Activated naive CD8-positive, alpha-beta T cell treated with anti-CD3 and anti-CD28 coated beads, Interleukin-2, amount 10 ng/mL, durations not matched to agents 7 days and 5 days (primary cell): Measurements from ENCODE around the gene RELB. TPM values are rescaled to one million over a fixed set of nuclear protein-coding genes. Genes with fewer than 3 reads are reported as not detected.
"Not testable (repeated sequence)": the region's sequence is repeated elsewhere in the genome, so short reads cannot be mapped to it uniquely, and the experiment has no call there.

Experiments used
- ATAC-seq: fragments of 150-1000 bp; cut with Tn5 transposase; one replicate; pipeline ENCODE4 v1.10.0; 2021; ENCODE audit warnings: low read depth, moderate library complexity
- POLR2A ChIA-PET: fragments of 350-600 bp; sonication (Branson Sonifier 250); formaldehyde crosslinking; loops from one replicate; lab custom pipeline; 2021; ENCODE audit warnings: antibody characterized with exemption; lab: Charles Lee
- DNase-seq: peaks from one replicate; pipeline ENCODE4 v3.0.0; 2021
- H3K27ac Mint-ChIP-seq: one replicate; pipeline ENCODE4 v1.8.0; 2022; ENCODE audit warnings: mild to moderate bottlenecking, mixed read lengths
- H3K27me3 Mint-ChIP-seq: one replicate; pipeline ENCODE4 v1.8.0; 2022; ENCODE audit warnings: mild to moderate bottlenecking, moderate library complexity, mixed read lengths
- H3K36me3 Mint-ChIP-seq: one replicate; pipeline ENCODE4 v1.8.0; 2021; ENCODE audit warnings: mild to moderate bottlenecking, mixed read lengths
- H3K4me1 Mint-ChIP-seq: one replicate; pipeline ENCODE4 v1.8.0; 2021; ENCODE audit warnings: mixed read lengths
- H3K4me3 Mint-ChIP-seq: one replicate; pipeline ENCODE4 v1.8.0; 2022; ENCODE audit warnings: mild to moderate bottlenecking, moderate library complexity, mixed read lengths
- H3K9me3 Mint-ChIP-seq: one replicate; pipeline ENCODE4 v1.8.0; 2021; ENCODE audit warnings: mixed read lengths
- total RNA-seq, 2 experiments: library from RNA; stranded (reverse); gene quantifications; one replicate each; pipeline ENCODE4 v1.2.3, GENCODE V29; 2021

RELB gene
- total RNA-seq, 2 experiments from 2014 or later: 20.8 to 24.2 TPM

DNA sequence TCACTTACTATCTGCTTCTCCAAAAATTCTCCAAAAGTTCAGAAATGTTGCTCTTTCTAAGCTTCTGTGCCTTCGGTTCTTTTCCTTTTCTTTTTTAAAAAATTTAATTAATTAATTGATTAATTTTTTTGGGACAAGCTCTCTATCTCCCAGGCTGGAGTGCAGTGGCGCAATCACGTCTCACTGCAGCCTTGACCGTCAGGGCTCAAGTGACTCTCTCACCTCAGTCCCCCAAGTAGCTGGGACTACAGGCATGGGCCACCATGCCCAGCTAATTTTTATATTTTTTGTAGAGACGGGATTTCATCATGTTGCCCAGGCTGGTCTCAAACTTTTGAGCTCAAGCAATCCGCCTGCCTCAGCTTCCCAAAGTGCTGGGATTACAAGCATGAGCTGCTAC, 29.8 kb upstream of the RELB start:
- H3K27me3 Mint-ChIP-seq, H3K9me3 Mint-ChIP-seq, ATAC-seq, POLR2A ChIA-PET, H3K4me1 Mint-ChIP-seq, DNase-seq, H3K4me3 Mint-ChIP-seq, H3K27ac Mint-ChIP-seq, H3K36me3 Mint-ChIP-seq: not testable (repeated sequence)

DNA sequence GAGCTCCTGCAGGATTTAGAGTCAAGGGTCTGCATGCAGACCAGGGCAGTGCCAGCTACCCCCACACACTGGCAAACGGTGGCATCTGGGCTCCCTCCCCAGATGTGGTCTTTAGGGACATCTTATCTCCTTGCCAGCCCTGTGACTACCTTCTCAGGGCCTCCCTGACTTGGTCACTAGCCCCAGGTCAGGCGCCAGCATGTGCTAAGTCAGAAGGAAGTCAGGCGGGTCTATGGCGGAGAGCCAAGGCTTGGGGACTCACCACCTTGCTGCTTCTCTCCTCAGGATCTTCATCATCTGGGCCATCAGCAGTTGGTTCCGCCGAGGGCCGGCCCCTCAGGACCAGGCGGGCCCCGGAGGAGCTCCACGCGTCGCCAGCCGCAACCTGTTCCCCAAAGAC, 28.5 kb upstream of the RELB start:
- Mint-ChIP-seq H3K27me3 (no peaks in the 10 kb centered on the region), H3K27ac (no peak overlapping the region), H3K36me3 (peaks cover 2% of the 10 kb centered on the region), H3K4me1 (peaks cover under 1% of the 10 kb centered on the region), H3K9me3 (no peaks in the 10 kb centered on the region), H3K4me3 (no peak overlapping the region)
- DNase-seq: no peak
- no peak for ATAC-seq
- POLR2A ChIA-PET: no interaction called here

DNA sequence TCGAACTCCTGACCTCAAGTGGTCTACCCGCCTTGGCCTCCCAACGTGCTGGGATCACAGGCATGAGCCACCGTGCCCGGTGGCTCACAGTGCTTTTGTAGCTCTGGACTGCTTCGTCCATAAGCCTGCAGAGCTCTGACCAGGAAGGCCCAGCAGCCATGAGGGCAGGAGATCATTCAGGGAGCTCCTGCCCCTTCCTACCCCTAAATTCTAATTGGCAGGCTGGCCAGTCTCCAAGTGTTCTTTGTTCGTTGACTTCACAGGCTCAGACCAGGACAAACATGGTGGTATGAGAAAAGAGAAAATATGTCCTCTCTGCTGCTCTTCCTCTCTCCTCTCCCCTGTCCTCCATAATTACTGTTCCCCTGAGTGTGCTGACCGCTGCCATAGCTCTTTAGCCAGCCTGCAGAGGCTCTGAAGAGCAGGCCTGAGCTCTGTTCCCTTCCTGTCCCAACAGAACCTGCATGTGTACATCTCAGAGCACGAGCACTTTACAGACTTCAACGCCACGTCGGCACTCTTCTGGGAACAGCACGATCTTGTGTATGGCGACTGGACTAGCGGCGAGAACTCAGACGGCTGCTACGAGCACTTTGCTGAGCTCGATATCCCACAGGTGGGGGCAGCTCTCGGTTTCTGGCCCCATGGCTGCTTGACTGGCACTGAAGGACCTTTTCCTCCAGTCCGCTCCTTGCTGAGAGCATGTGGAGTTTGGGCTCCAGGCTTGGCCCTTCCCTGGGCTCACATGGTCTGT, 27.1 kb upstream of the RELB start:
- Mint-ChIP-seq H3K4me3 (no peak overlapping the region), H3K27ac (no peak overlapping the region), H3K4me1 (no peaks in the 10 kb centered on the region), H3K9me3 (no peaks in the 10 kb centered on the region), H3K36me3 (peaks cover 2% of the 10 kb centered on the region), H3K27me3 (no peaks in the 10 kb centered on the region)
- DNase-seq (no peak), ATAC-seq (no peak)
- POLR2A ChIA-PET: no interaction called here

DNA sequence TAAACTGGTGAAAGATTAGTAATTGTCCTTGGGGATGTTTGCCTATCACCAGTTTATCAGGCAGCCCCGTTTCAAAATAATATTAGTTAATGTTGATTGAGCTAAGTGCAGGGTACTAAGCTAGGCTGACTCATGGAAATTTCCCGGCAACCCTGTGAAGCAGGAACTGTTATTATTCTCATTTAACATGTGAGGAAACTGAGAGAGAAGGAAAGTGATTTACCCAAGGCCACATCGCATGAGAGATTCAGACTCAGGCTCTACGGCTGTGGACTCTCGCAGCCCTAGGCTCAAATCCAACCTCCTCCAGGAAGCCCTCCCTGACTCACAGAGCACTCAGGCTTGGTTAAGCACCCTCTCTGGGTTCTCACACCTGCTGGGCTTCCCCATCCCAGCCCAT, 26.4 kb upstream of the RELB start:
- Mint-ChIP-seq H3K27ac (no peak overlapping the region), H3K4me3 (no peak overlapping the region), H3K27me3 (no peaks in the 10 kb centered on the region), H3K4me1 (no peaks in the 10 kb centered on the region), H3K36me3 (peaks cover 2% of the 10 kb centered on the region), H3K9me3 (no peaks in the 10 kb centered on the region)
- ATAC-seq (no peak), DNase-seq (no peak)
- POLR2A ChIA-PET: no interaction called here

DNA sequence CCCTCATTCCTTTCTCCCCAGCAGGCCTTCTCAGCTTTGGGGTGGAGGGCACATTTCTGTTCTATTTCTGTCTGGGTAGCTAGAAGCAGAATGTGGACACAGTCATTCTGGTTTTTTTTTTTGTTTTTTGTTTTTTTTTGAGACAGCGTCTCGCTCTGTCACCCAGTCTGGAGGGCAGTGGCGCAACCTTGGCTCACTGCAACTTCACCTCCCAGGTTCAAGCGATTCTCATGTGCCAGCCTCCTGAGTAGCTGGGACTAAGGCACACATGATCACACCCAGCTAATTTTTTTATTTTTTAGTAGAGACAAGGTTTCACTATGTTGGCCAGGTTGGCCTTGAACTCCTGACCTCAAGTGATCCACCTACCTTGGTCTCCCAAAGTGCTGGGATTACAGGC, 25.8 kb upstream of the RELB start:
- no peak overlapping the region for H3K4me3 Mint-ChIP-seq
- peaks cover 2% of the 10 kb centered on the region for H3K36me3 Mint-ChIP-seq
- no peaks in the 10 kb centered on the region for H3K9me3 Mint-ChIP-seq
- H3K27ac Mint-ChIP-seq: no peak overlapping the region
- POLR2A ChIA-PET: no interaction called here
- DNase-seq (no peak), ATAC-seq (no peak)
- H3K4me1 Mint-ChIP-seq: no peaks in the 10 kb centered on the region
- no peaks in the 10 kb centered on the region for H3K27me3 Mint-ChIP-seq

DNA sequence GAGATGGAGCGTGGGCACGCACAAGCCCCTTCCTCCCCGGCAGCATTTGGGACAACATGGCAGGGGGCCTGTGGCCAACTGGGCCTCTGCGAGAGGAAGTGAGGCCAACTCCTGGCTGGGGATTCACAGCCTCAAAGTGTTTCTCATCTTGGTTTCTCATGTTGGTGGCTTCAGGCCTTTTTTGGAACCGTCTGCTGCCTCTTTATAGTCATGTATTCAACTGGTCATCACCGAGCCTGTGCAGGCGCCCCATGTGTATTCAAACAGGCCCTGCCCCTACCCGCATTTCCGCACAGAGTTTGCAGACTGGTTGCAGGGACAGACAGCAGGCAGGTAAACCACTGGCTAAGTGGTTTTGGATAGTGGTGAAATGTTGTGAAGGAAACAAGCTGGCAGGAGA, 17.3 kb upstream of the RELB start:
- no peak for DNase-seq
- POLR2A ChIA-PET: no interaction called here
- ATAC-seq: no peak
- Mint-ChIP-seq H3K4me1 (peaks cover 4% of the 10 kb centered on the region), H3K27ac (peak overlapping the region; percentile 42), H3K27me3 (no peaks in the 10 kb centered on the region), H3K9me3 (no peaks in the 10 kb centered on the region), H3K4me3 (no peak overlapping the region), H3K36me3 (peaks cover 1% of the 10 kb centered on the region)

DNA sequence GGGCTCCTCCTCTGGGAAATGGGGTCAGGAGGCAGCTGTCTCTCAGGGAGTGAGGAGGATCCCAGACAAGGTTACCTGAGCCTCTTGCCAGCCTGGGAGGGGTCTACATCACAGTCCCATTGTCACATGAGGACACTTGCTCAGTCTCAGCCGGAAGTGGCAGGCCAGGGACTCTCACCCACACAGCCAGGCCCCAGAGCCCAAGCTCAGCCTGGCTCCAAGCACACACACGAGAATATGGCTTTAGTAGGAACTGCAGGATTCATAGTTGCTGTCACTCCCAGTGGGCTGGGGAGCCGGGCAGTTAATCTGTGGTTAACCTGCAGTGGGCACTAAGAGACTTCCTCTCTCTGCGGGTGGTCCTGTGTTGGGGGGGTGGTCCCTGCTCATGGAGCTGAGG, 15.8 kb upstream of the RELB start:
- Mint-ChIP-seq H3K4me1 (peaks cover 4% of the 10 kb centered on the region), H3K27me3 (no peaks in the 10 kb centered on the region)

DNA sequence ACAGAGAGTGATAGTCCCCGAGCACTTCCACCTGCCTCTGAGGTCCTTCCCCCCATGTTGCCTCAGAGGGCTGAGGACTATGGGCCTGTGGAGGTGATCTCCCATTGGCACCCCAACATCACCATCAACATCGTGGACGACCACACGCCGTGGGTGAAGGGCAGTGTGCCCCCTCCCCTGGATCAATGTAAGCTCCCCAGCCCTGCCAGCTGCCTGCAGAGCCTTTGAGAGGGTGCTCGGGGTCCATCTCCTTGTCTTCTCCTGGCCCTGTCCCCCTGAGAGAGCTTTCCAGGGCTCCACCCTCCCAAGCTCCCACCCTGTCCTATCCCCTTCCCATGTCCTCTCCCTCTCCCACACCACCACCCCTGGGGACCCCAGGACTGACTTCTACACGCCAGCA, 14.9 kb upstream of the RELB start:
- POLR2A ChIA-PET: interaction anchor here (0.6 kb wide), 1 partner anchor 9 kb away, joined by 3 read pairs; no protein-coding TSS in a partner anchor
- H3K27me3 Mint-ChIP-seq: no peaks in the 10 kb centered on the region
- DNase-seq (no peak), ATAC-seq (no peak)
- H3K4me1 Mint-ChIP-seq: peaks cover 4% of the 10 kb centered on the region
- H3K4me3 Mint-ChIP-seq: no peak overlapping the region
- peaks cover 1% of the 10 kb centered on the region for H3K36me3 Mint-ChIP-seq
- no peak overlapping the region for H3K27ac Mint-ChIP-seq
- no peaks in the 10 kb centered on the region for H3K9me3 Mint-ChIP-seq

More for the DNA sequence above, 15.8 kb upstream of the RELB start:
- POLR2A ChIA-PET: no interaction called here
- ATAC-seq (no peak), DNase-seq (no peak)
- Mint-ChIP-seq H3K27ac (no peak overlapping the region), H3K4me3 (no peak overlapping the region), H3K36me3 (peaks cover 1% of the 10 kb centered on the region), H3K9me3 (no peaks in the 10 kb centered on the region)

DNA sequence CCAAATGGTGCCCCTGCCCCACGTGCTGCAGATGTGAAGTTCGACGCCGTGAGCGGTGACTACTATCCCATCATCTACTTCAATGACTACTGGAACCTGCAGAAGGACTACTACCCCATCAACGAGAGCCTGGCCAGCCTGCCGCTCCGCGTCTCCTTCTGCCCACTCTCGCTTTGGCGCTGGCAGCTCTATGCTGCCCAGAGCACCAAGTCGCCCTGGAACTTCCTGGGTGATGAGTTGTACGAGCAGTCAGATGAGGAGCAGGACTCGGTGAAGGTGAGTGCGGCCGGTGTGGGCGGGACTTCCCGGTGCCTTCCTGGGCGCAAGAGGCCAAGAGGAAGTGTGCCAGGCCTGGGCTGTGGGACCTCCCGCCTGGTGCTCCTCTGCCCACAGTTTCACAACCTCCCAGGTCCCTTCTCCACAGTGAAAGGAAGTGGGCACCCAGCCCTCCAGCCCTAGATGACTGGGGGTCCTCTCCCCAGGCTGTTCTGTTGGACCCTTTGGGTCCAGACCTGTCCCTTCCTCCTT, 14.1 kb upstream of the RELB start:
- H3K27me3 Mint-ChIP-seq: no peaks in the 10 kb centered on the region
- no peak overlapping the region for H3K4me3 Mint-ChIP-seq
- DNase-seq (no peak), ATAC-seq (no peak)
- H3K36me3 Mint-ChIP-seq: peaks cover 3% of the 10 kb centered on the region
- peaks cover 9% of the 10 kb centered on the region for H3K4me1 Mint-ChIP-seq
- POLR2A ChIA-PET: no interaction called here
- no peak overlapping the region for H3K27ac Mint-ChIP-seq
- H3K9me3 Mint-ChIP-seq: no peaks in the 10 kb centered on the region

DNA sequence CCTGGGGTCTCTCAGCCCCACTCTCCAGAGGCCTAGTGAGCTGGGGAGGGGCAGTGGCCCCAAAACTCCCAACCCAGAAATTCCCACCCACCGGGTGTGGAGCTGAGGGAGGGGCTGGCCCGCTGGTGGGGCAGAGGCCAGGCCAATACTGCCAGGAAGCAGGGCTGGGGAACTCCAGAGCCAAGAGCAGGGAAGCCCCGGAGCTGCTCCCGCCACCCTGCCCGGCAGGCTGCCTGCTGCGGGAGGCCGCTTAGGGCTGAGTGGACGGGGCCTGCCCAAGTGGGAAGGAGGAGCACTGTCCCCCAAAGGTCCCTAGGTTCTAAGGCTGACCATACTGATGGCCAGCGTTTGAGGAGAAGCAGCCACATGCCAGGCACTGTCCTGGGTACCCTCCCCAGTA, 13.0 kb upstream of the RELB start:
- H3K36me3 Mint-ChIP-seq: peaks cover 3% of the 10 kb centered on the region
- H3K4me1 Mint-ChIP-seq: peaks cover 9% of the 10 kb centered on the region
- no peaks in the 10 kb centered on the region for H3K27me3 Mint-ChIP-seq
- no peak overlapping the region for H3K27ac Mint-ChIP-seq
- POLR2A ChIA-PET: no interaction called here
- no peaks in the 10 kb centered on the region for H3K9me3 Mint-ChIP-seq
- H3K4me3 Mint-ChIP-seq: no peak overlapping the region
- DNase-seq (no peak), ATAC-seq (no peak)

DNA sequence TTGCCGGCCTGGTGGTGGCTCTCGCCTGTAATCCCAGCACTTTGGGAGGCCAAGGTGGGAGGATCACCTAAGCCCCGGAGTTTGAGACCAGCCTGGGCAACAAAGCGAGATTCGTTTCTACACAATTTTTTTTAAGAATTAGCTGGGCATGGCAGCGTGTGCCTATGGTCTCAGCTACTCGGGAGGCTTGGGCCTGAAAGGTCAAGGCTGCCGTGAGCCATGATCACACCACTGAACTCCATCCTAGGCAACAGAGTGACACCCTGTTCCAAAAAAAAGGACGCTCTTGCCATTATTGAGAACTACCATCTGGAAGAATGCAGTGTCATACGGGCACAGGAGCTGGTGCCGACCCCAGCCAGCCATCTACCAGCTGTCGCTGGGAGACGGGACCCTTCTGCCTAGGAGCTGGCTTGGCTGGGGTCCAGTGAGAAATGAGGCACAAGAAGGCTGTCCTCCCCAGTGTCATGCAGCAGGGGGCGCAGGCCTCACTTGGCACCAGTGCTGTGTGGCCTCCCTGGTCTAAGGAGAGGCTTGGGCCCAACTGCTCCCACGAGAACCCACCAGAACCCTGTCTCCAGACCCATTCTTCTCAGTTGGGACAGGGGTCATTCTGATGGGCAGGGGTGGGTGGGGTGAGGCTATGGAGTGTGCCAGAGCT, 12.2 kb upstream of the RELB start:
- no peaks in the 10 kb centered on the region for H3K27me3 Mint-ChIP-seq
- H3K9me3 Mint-ChIP-seq: no peaks in the 10 kb centered on the region
- POLR2A ChIA-PET: no interaction called here
- DNase-seq: peak; percentile 71
- H3K4me3 Mint-ChIP-seq: no peak overlapping the region
- peak; percentile 77 for ATAC-seq
- no peak overlapping the region for H3K27ac Mint-ChIP-seq
- peaks cover 9% of the 10 kb centered on the region for H3K4me1 Mint-ChIP-seq
- H3K36me3 Mint-ChIP-seq: peaks cover 3% of the 10 kb centered on the region

DNA sequence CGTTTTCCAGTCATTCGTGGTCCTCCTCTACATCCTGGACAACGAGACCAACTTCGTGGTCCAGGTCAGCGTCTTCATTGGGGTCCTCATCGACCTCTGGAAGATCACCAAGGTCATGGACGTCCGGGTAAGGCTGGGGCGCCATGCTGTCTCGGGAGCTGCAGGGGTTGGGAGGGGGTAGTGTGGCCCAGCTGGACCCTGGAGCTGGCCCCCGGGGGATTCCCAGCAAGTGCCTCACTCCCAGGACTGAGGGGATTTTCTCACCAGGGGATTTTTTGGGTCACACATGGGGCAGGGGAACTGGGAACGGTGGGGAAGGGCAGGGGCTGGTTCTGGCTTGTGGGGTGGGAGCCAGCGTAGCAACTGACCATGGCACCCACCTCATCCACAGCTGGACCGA, 10.8 kb upstream of the RELB start:
- no peaks in the 10 kb centered on the region for H3K27me3 Mint-ChIP-seq
- no peak overlapping the region for H3K27ac Mint-ChIP-seq
- no peaks in the 10 kb centered on the region for H3K9me3 Mint-ChIP-seq
- peaks cover 7% of the 10 kb centered on the region for H3K4me1 Mint-ChIP-seq
- ATAC-seq: no peak
- peaks cover 5% of the 10 kb centered on the region for H3K36me3 Mint-ChIP-seq
- no peak for DNase-seq
- POLR2A ChIA-PET: no interaction called here
- no peak overlapping the region for H3K4me3 Mint-ChIP-seq

DNA sequence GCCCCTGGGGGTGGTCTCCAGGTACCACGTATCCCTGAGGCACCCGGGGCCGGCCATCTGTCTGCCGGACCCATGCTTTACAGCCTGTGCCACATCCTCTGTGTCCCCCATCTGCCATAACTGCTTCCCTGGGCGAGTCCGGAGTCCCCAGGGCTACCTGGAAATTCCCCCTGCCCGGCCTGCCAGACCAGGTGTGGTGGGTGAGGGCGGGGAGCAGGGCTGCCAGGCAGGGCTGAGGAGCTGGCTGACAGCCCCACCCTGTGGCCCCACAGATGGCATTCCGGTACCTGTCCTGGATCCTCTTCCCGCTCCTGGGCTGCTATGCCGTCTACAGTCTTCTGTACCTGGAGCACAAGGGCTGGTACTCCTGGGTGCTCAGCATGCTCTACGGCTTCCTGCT, 10.3 kb upstream of the RELB start:
- H3K27ac Mint-ChIP-seq: no peak overlapping the region

More for the DNA sequence above, 10.3 kb upstream of the RELB start:
- DNase-seq (no peak), ATAC-seq (no peak)
- POLR2A ChIA-PET: no interaction called here
- no peaks in the 10 kb centered on the region for H3K9me3 Mint-ChIP-seq
- peaks cover 5% of the 10 kb centered on the region for H3K36me3 Mint-ChIP-seq
- no peak overlapping the region for H3K4me3 Mint-ChIP-seq
- peaks cover 7% of the 10 kb centered on the region for H3K4me1 Mint-ChIP-seq
- H3K27me3 Mint-ChIP-seq: no peaks in the 10 kb centered on the region
